Stimulated activated CD8-positive, alpha-beta memory T cell treated with anti-CD3 and anti-CD28 coated beads, Interleukin-2, amount 100 ng/mL, for 48 hours (primary cell): ENCODE data around the gene HOXA9.

ENCODE experiments used
- DNase-seq, 2 donors: peaks; one replicate each; pipeline ENCODE4 v3.0.0-alpha.2; 2020; ENCODE audit warnings: low read depth in 2 of 2

HOXA9 gene

GRCh38 chr7:27112955-27113949 lies 52.1 kb downstream of the HOXA9 start:
- no peak for DNase-seq
